ENCODE results near the gene C19orf67. TPM values are rescaled to one million over a fixed set of nuclear protein-coding genes. Genes with fewer than 3 reads are reported as not detected.
A peak's percentile ranks its signal among the peaks of the same experiment; 100 is the strongest.

C19orf67 gene
- total RNA-seq, 5 donors from 2014 or later (not counting 1 experiment from before 2014, with no cell fraction given): 0.53 to 0.98 (median 0.58) TPM; not detected in 2

GRCh38 chr19:14033946-14034345, 51.6 kb downstream of the C19orf67 start:
- Mint-ChIP-seq H3K4me3 (peak overlapping the region; percentile 10 to 93 (median 34)), H3K9me3 (no peaks in the 10 kb centered on the region), H3K27ac (peak overlapping the region; percentile 64 to 77), H3K36me3 (peaks cover 20% of the 10 kb centered on the region), H3K27me3 (no peaks in the 10 kb centered on the region), H3K4me1 (peaks cover 28 to 53% (median 41%) of the 10 kb centered on the region in 3 donors)
- H3K4me3 ChIP-seq (ENCODE audit: control insufficient read depth in 1 of 2, extremely low read depth in 1 of 2, low read length in 1 of 2): no peak overlapping the region
- no peaks in the 10 kb centered on the region for H3K9me3 ChIP-seq
- H3K36me3 ChIP-seq (ENCODE audit: control insufficient read depth in 2 of 2, extremely low read depth in 1 of 2, insufficient read depth in 1 of 2, low read length in 1 of 2): peaks cover 0 to 38% of the 10 kb centered on the region in 2 donors
- ATAC-seq (replicated peaks in 1 of 4) (no peak), DNase-seq (no peak)
- H3K27me3 ChIP-seq (replicated peaks in 1 of 2; ENCODE audit: control insufficient read depth in 2 of 2, extremely low read depth in 1 of 2, insufficient read depth in 2 of 2, low read length in 1 of 2): no peaks in the 10 kb centered on the region
- no peak overlapping the region for H3K27ac ChIP-seq (ENCODE audit: low read length)
- H3K4me1 ChIP-seq (ENCODE audit: control insufficient read depth in 1 of 2, extremely low read depth in 1 of 2, insufficient read depth in 2 of 2, low read length in 2 of 2): peaks cover 8 to 57% of the 10 kb centered on the region in 2 experiments
- ChIA-PET POLR2A (interaction anchor here in 1 of 2 donors (0.7 kb wide), 1 partner anchor 64 kb away, joined by 3 read pairs; no protein-coding TSS in a partner anchor), CTCF (interaction anchor here in 1 of 2 donors (0.6 kb wide), 1 partner anchor 15 kb away, joined by 4 read pairs; no protein-coding TSS in a partner anchor)
- no CpG with 5 or more reads among the region's 2 CpGs for WGBS (ENCODE audit: insufficient coverage)

- Mint-ChIP-seq H3K4me1 (peaks cover 27 to 55% (median 39%) of the 10 kb centered on the region in 3 donors), H3K36me3 (peaks cover 11% of the 10 kb centered on the region), H3K27me3 (no peaks in the 10 kb centered on the region), H3K9me3 (no peaks in the 10 kb centered on the region), H3K27ac (peak within 1 kb of the TSS; percentile 94 to 96), H3K4me3 (peak within 1 kb of the TSS; percentile 91 to 93 (median 92))
- Histone ChIP-seq H3K27me3 (replicated peaks in 1 of 2; ENCODE audit: control insufficient read depth in 2 of 2, extremely low read depth in 1 of 2, insufficient read depth in 2 of 2, low read length in 1 of 2) (no peaks in the 10 kb centered on the region), H3K27ac (ENCODE audit: low read length) (peak within 1 kb of the TSS; percentile 98), H3K4me3 (ENCODE audit: control insufficient read depth in 1 of 2, extremely low read depth in 1 of 2, low read length in 1 of 2) (peak within 1 kb of the TSS; percentile 71 to 93), H3K9me3 (no peaks in the 10 kb centered on the region), H3K4me1 (ENCODE audit: control insufficient read depth in 1 of 2, extremely low read depth in 1 of 2, insufficient read depth in 2 of 2, low read length in 2 of 2) (peaks cover 8 to 48% of the 10 kb centered on the region in 2 experiments), H3K36me3 (ENCODE audit: control insufficient read depth in 2 of 2, extremely low read depth in 1 of 2, insufficient read depth in 1 of 2, low read length in 1 of 2) (peaks cover 0 to 19% of the 10 kb centered on the region in 2 donors)
- ATAC-seq (replicated peaks in 1 of 4) (peak; percentile 81 to 92 (median 90)), DNase-seq (peak; percentile 72 to 91 (median 83))
- 0% methylated on average over 43 of the region's 63 CpGs for WGBS (ENCODE audit: insufficient coverage)
- CTCF ChIA-PET: interaction anchor here in 1 of 2 donors (0.6 to 1.2 kb wide), 9 partner anchors 10 to 150 kb away, joined by 3 read pairs; partner anchors contain the start of gene ASF1B
- POLR2A ChIA-PET: interaction anchor here (0.6 to 1.9 kb wide), 8 partner anchors 25 to 228 kb away, joined by 3 to 14 read pairs (median 6); partner anchors contain the start of genes ASF1B (in 1 of the 2) and RFX1 (in 1 of the 2)
Observed at GRCh38 chr19:14031719-14032480, 53.7 kb downstream of the C19orf67 start, which contains the start of gene IL27RA. IL27RA (plus strand) TSS chr19:14031762; CDS start chr19:14031873, 111 bp downstream.

Other genes with a start within 250 kb of the C19orf67 start
- gene NANOS3, start 208.6 kb downstream of the C19orf67 start, total RNA-seq: 1 to 10 TPM in 3 of 5 donors, under 1 TPM in 1, not detected in 1; 0.85 to 2.3 (median 1.5) TPM
- 1 to 10 TPM; 1.3 to 3.6 (median 1.7) TPM for gene BRME1, start 179.7 kb downstream of the C19orf67 start, total RNA-seq
- 10 to 100 TPM; 25.9 to 41.3 (median 37.4) TPM for gene CC2D1A, start 179.6 kb downstream of the C19orf67 start, total RNA-seq
- gene PODNL1, start 147.4 kb downstream of the C19orf67 start, total RNA-seq: under 1 TPM in 1 of 5 donors, not detected in 4; 0.09 TPM
- 100 to 1,000 TPM in 3 of 5 donors, 10 to 100 TPM in 2; 67.3 to 118 (median 110) TPM for gene DCAF15, start 133.3 kb downstream of the C19orf67 start, total RNA-seq
- 10 to 100 TPM; 18.4 to 27.1 (median 23.1) TPM for gene RFX1, start 79.5 kb downstream of the C19orf67 start, total RNA-seq
- gene RLN3, start 57.6 kb downstream of the C19orf67 start, total RNA-seq: not detected
- gene IL27RA, start 54.0 kb downstream of the C19orf67 start, total RNA-seq: 10 to 100 TPM; 44.2 to 82.4 (median 66.5) TPM
- under 1 TPM in 2 of 5 donors, not detected in 3; 0.16 to 0.39 TPM for gene PALM3, start 23.7 kb downstream of the C19orf67 start, total RNA-seq
- gene MISP3, start 13.0 kb downstream of the C19orf67 start, total RNA-seq: 1 to 10 TPM in 3 of 5 donors, under 1 TPM in 2; 0.28 to 2.0 (median 1.1) TPM
- 10 to 100 TPM; 38.9 to 75.0 (median 59.2) TPM for gene SAMD1, start 5.0 kb upstream of the C19orf67 start, total RNA-seq
- 10 to 100 TPM; 43.0 to 53.5 (median 48.9) TPM for gene PRKACA, start 32.0 kb upstream of the C19orf67 start, total RNA-seq
- 1 to 10 TPM; 2.6 to 4.4 (median 3.3) TPM for gene ASF1B, start 50.8 kb upstream of the C19orf67 start, total RNA-seq
- gene ADGRL1, start 120.4 kb upstream of the C19orf67 start, total RNA-seq: 10 to 100 TPM; 19.9 to 31.2 (median 28.0) TPM